H1 (cell line): ENCODE data around the gene PDIA5. TPM values are rescaled to one million over a fixed set of nuclear protein-coding genes. Genes with fewer than 3 reads are reported as not detected.

Experiments used
- CTCF ChIA-PET: fragments of 300-600 bp; sonication (Branson Sonifier 250); formaldehyde crosslinking; loops from one replicate; lab custom pipeline; 2021; ENCODE audit not compliant: partially characterized antibody; lab: Charles Lee
- POLR2A ChIA-PET: fragments of 300-600 bp; sonication (Branson Sonifier 250); formaldehyde crosslinking; loops from one replicate; lab custom pipeline; 2021; ENCODE audit warnings: inconsistent platforms; ENCODE audit not compliant: partially characterized antibody; lab: Charles Lee
- DNase-seq, 2 experiments: peaks; one replicate each; pipeline versions ENCODE4 v3.0.0 to v3.0.0-alpha.2; 2010 to 2022; ENCODE audit warnings: low spot score in 2 of 2, low read depth in 1 of 2, mixed read lengths in 1 of 2
- FAIRE-seq: peaks from 2 replicates; lab custom pipeline; 2011; peaks lifted over from hg19 to GRCh38; lab: Jason Lieb, UNC
- H2AFZ ChIP-seq: 2 replicates; pipeline ENCODE4 v1.8.1; 2012; ENCODE audit warnings: low read length, inconsistent platforms
- H2AK5ac ChIP-seq: 2 replicates; pipeline ENCODE4 v1.6.1; 2013; ENCODE audit warnings: low read depth, low read length
- H2BK120ac ChIP-seq: replicated peaks from 2 replicates; pipeline ENCODE3; 2013; ENCODE audit warnings: low read depth, low read length, inconsistent platforms
- H2BK12ac ChIP-seq: 2 replicates; pipeline ENCODE4 v1.6.1; 2013; ENCODE audit warnings: low read depth, low read length
- H2BK15ac ChIP-seq: 2 replicates; pipeline ENCODE4 v1.6.1; 2013; ENCODE audit warnings: low read length
- H2BK20ac ChIP-seq: 2 replicates; pipeline ENCODE4 v1.6.1; 2013; ENCODE audit warnings: low read length
- H2BK5ac ChIP-seq: 2 replicates; pipeline ENCODE4 v1.6.1; 2013; ENCODE audit warnings: low read depth, low read length
- H3K14ac ChIP-seq: 2 replicates; pipeline ENCODE4 v1.6.1; 2013; ENCODE audit warnings: inconsistent platforms; ENCODE audit not compliant: insufficient read length
- H3K18ac ChIP-seq: 2 replicates; pipeline ENCODE4 v1.6.1; 2013; ENCODE audit warnings: low read length; ENCODE audit errors: extremely low read depth
- H3K23ac ChIP-seq: 2 replicates; pipeline ENCODE4 v1.6.1; 2013; ENCODE audit warnings: inconsistent platforms; ENCODE audit not compliant: insufficient read length
- H3K23me2 ChIP-seq: 2 replicates; pipeline ENCODE4 v1.6.1; 2013; ENCODE audit warnings: low read depth, low read length
- H3K27ac ChIP-seq: 2 replicates; pipeline ENCODE4 v1.6.1; 2011; ENCODE audit warnings: low read depth, low read length, inconsistent platforms
- H3K27me3 ChIP-seq, 4 experiments: replicated peaks in 1 of 4; 1 replicate in 1 of 4; 2 replicates in 3 of 4; pipeline versions ENCODE4 v1.6.1 to v1.8.1; 2011 to 2013; ENCODE audit warnings: low read length in 3 of 4, mild to moderate bottlenecking in 3 of 4, inconsistent platforms in 2 of 4, mixed read lengths in 2 of 4, moderate library complexity in 1 of 4; ENCODE audit not compliant: control insufficient read depth in 3 of 4, insufficient read depth in 3 of 4; ENCODE audit errors: extremely low read depth in 1 of 4
- H3K36me3 ChIP-seq, 4 experiments: 2 replicates each; pipeline versions ENCODE4 v1.6.1 to v1.8.1; 2011 to 2013; ENCODE audit warnings: mild to moderate bottlenecking in 4 of 4, low read length in 3 of 4, moderate library complexity in 2 of 4, control low read depth in 1 of 4, inconsistent platforms in 1 of 4; ENCODE audit not compliant: insufficient read depth in 4 of 4, control insufficient read depth in 2 of 4
- H3K4ac ChIP-seq: replicated peaks from 2 replicates; pipeline ENCODE3; 2013; ENCODE audit warnings: low read length, low read depth, mixed read lengths, inconsistent platforms; ENCODE audit not compliant: insufficient read length
- H3K4me1 ChIP-seq, 4 experiments: replicated peaks in 1 of 4; 1 replicate in 1 of 4; 2 replicates in 3 of 4; pipeline versions ENCODE4 v1.6.1 to v1.8.1; 2011 to 2013; ENCODE audit warnings: low read length in 3 of 4, inconsistent platforms in 2 of 4, mixed read lengths in 1 of 4; ENCODE audit not compliant: insufficient read depth in 4 of 4, control insufficient read depth in 3 of 4
- H3K4me2 ChIP-seq, 2 experiments: 2 replicates each; pipeline versions ENCODE4 v1.6.1 to v1.8.1; 2011 to 2013; ENCODE audit warnings: low read depth in 2 of 2, low read length in 2 of 2, control low read depth in 1 of 2, inconsistent platforms in 1 of 2, mild to moderate bottlenecking in 1 of 2; ENCODE audit not compliant: insufficient read depth in 1 of 2
- H3K4me3 ChIP-seq, 4 experiments: fragments of 200-600, 300-600 bp in 1 of 4; sonication (generic), shearing (Covaris generic), sonication (Bioruptor Twin) in 1 of 4; 2 replicates each; pipeline versions ENCODE4 v1.5.1 to v1.8.1; 2011 to 2016; ENCODE audit warnings: low read length in 4 of 4, low read depth in 3 of 4, control low read depth in 2 of 4, inconsistent platforms in 2 of 4, mild to moderate bottlenecking in 2 of 4, mixed read lengths in 1 of 4, moderate library complexity in 1 of 4; ENCODE audit not compliant: insufficient read depth in 2 of 4; ENCODE audit errors: extremely low read depth in 1 of 4
- H3K56ac ChIP-seq: replicated peaks from 2 replicates; pipeline ENCODE3; 2013; ENCODE audit warnings: low read depth, mild to moderate bottlenecking, mixed read lengths, low read length, inconsistent platforms; ENCODE audit not compliant: insufficient read length
- H3K79me1 ChIP-seq: 2 replicates; pipeline ENCODE4 v1.6.1; 2013; ENCODE audit warnings: low read depth, low read length, control low read depth
- H3K79me2 ChIP-seq, 2 experiments: 2 replicates each; pipeline versions ENCODE4 v1.6.1 to v1.8.1; 2012 to 2013; ENCODE audit warnings: low read length in 2 of 2, mild to moderate bottlenecking in 2 of 2, inconsistent platforms in 1 of 2; ENCODE audit not compliant: insufficient read depth in 2 of 2, control insufficient read depth in 1 of 2
- H3K9ac ChIP-seq, 4 experiments: replicated peaks in 1 of 4; 1 replicate in 1 of 4; 2 replicates in 3 of 4; pipeline versions ENCODE4 v1.6.1 to v1.8.1; 2011 to 2013; ENCODE audit warnings: low read depth in 3 of 4, low read length in 3 of 4, control low read depth in 2 of 4, mild to moderate bottlenecking in 2 of 4, moderate library complexity in 2 of 4, inconsistent platforms in 1 of 4; ENCODE audit errors: extremely low read depth in 1 of 4
- H3K9me3 ChIP-seq, 2 experiments: 2 replicates each; pipeline versions ENCODE4 v1.6.1 to v1.8.1; 2012 to 2013; ENCODE audit warnings: mild to moderate bottlenecking in 2 of 2, moderate library complexity in 2 of 2, control low read depth in 1 of 2, inconsistent platforms in 1 of 2, low read depth in 1 of 2, low read length in 1 of 2, mixed read lengths in 1 of 2; ENCODE audit not compliant: insufficient read depth in 2 of 2
- H4K20me1 ChIP-seq, 2 experiments: replicated peaks in 1 of 2; 2 replicates each; pipeline versions ENCODE3 to v1.8.1; 2011 to 2013; ENCODE audit warnings: inconsistent platforms in 2 of 2, low read length in 2 of 2, mild to moderate bottlenecking in 1 of 2; ENCODE audit not compliant: insufficient read depth in 2 of 2, control insufficient read depth in 1 of 2
- H4K5ac ChIP-seq: 2 replicates; pipeline ENCODE4 v1.6.1; 2013; ENCODE audit warnings: low read length, low read depth, mixed read lengths, inconsistent platforms; ENCODE audit not compliant: insufficient read length
- H4K8ac ChIP-seq: 2 replicates; pipeline ENCODE4 v1.8.0; 2013; ENCODE audit warnings: mild to moderate bottlenecking, moderate library complexity, low read length, inconsistent platforms; ENCODE audit not compliant: insufficient read depth; ENCODE audit errors: extremely low read depth
- H4K91ac ChIP-seq: replicated peaks from 2 replicates; pipeline ENCODE3; 2013; ENCODE audit warnings: low read length, mixed read lengths, inconsistent platforms; ENCODE audit not compliant: insufficient read length
- CHD2 ChIP-seq: IDR thresholded peaks from 2 replicates; pipeline ENCODE4 v1.6.1; 2012; ENCODE audit warnings: low read length, improper control_type of control experiment
- PHF8 ChIP-seq: fragments of 200-600 bp; sonication (generic); conservative IDR thresholded peaks from 2 replicates; pipeline ENCODE4 v1.7.1; 2012; ENCODE audit warnings: low read depth, mild to moderate bottlenecking, inconsistent platforms, low read length, moderate library complexity
- POLR2AphosphoS5 ChIP-seq: IDR thresholded peaks from 2 replicates; pipeline ENCODE4 v1.6.1; 2011; ENCODE audit warnings: low read depth, low read length
- RAD21 ChIP-seq, 2 experiments: IDR thresholded peaks in 1 of 2; conservative IDR thresholded peaks in 1 of 2; 2 replicates each; pipeline ENCODE4 v1.6.1; 2011; ENCODE audit warnings: low read depth in 2 of 2, low read length in 2 of 2, improper control_type of control experiment in 1 of 2, inconsistent platforms in 1 of 2, mild to moderate bottlenecking in 1 of 2, moderate library complexity in 1 of 2
- RNF2 ChIP-seq: fragments of 200-900, 300-1000 bp; sonication (generic); IDR thresholded peaks from 2 replicates; pipeline ENCODE4 v1.7.1; 2016; ENCODE audit warnings: borderline replicate concordance, low read depth, mild to moderate bottlenecking, antibody characterized with exemption, low read length; ENCODE audit not compliant: poor library complexity, severe bottlenecking; ENCODE audit errors: missing control alignments
- SIN3A ChIP-seq, 2 experiments: IDR thresholded peaks in 1 of 2; conservative IDR thresholded peaks in 1 of 2; 2 replicates each; pipeline ENCODE4 v1.6.1; 2011 to 2012; ENCODE audit warnings: low read length in 2 of 2, improper control_type of control experiment in 1 of 2, low read depth in 1 of 2, mild to moderate bottlenecking in 1 of 2
- YY1 ChIP-seq: IDR thresholded peaks from 2 replicates; pipeline ENCODE4 v1.6.1; 2011; ENCODE audit warnings: low read depth, mild to moderate bottlenecking, low read length
- WGBS, 2 experiments: shearing (Covaris generic) in 1 of 2; methylation state at CpG; one replicate each; pipeline versions ENCODE4 v1.1.6 to v1.1.7; 2013 to 2015; ENCODE audit warnings: low lambda C conversion rate in 2 of 2, mixed read lengths in 2 of 2, inconsistent platforms in 1 of 2, low coverage in 1 of 2, missing lambda C conversion rate in 1 of 2; ENCODE audit not compliant: insufficient replicate concordance in 2 of 2, insufficient coverage in 1 of 2, insufficient read length in 1 of 2; ENCODE audit errors: extremely low coverage in 1 of 2, missing lambda C conversion rate in 1 of 2; 5-methylcytosine and 5-hydroxymethylcytosine counted together
- polyA plus RNA-seq, 7 experiments: library from polyadenylated mRNA; depleted of rRNA in 3 of 7; stranded (reverse) in 5 of 7; unstranded in 2 of 7; fragments of >200 nt in 5 of 7; fragments of 200-250 nt in 2 of 7; gene quantifications; 1 replicate in 5 of 7; 2 replicates in 1 of 7; 4 replicates in 1 of 7; pipeline versions ENCODE4 v1.2.1 to v1.2.3, GENCODE V29; 2011 to 2013; ENCODE audit warnings: missing spikeins in 2 of 7, mixed read lengths in 2 of 7
- total RNA-seq: library from RNA; stranded (reverse); fragmentation: NEBNext Ultra II Directional; extraction: Animal tissue kit (Norgen Biotek cat#: 25700); gene quantifications from 2 replicates; pipeline ENCODE4 v1.2.1, GENCODE V29; 2021
- TF ChIP-seq, protein P1 (sequence below): IDR thresholded peaks from 2 replicates; pipeline ENCODE4 v1.6.1; 2012; ENCODE audit warnings: low read length, inconsistent platforms

Gene PDIA5
- total and polyA plus RNA-seq, 2 of the 8 experiments (the other 6 are each of a cell fraction or from before 2014, with no cell fraction given) = 18.2 to 32.8 TPM

DNA sequence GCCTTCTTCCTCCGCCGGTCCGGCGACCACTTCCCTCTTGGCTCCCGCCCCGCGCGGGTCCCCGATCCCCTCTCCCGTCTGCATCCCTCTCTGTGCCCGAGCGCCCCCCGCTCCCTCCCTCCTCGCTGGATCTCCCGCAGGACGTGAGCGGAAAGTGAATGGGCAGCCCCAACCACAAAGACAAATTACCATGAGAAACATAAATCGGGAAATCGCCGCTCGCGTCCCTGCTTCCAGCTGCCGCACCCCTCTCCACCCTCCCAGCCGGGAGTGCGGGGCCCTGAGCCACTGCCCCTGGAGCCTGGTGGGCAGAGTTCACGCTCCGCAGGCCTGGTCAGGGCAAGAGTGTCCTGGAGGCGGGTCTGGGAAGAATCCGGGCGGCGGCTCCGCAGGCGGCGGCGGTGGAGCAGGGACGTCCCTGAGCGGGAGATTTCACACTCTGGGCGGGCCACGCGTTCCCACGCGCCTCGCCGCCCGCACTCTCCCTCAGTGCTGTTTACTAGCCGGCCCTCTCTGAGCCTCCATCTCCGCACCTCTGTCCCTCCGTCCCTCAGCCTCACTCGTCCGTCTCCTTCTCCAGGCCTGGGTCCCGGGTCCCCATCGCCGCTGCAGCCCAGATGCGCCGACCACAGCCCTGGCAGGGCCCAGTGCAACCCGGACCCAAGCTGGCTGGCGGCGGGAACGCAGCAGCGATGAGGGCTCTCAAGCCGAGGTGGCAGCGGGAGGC, 40.1 kb upstream of the PDIA5 start:
- no peaks in the 10 kb centered on the region for H3K9me3 ChIP-seq
- H3K4me1 ChIP-seq = peaks cover 5 to 31% (median 19%) of the 10 kb centered on the region in 4 experiments; a peak in 6 of 7 replicates
- peak overlapping the region; percentile 20 for H4K5ac ChIP-seq
- H2BK12ac ChIP-seq = peak overlapping the region; percentile 64; the same call in 1 of the 2 replicates
- H2BK120ac ChIP-seq = no peak overlapping the region
- H3K23ac ChIP-seq = no peak overlapping the region
- H2AFZ ChIP-seq = no peak overlapping the region
- DNase-seq (peak in 1 of 2 experiments; percentile 87), FAIRE-seq (no peak)
- H3K4ac ChIP-seq = no peak overlapping the region
- H4K91ac ChIP-seq = peak overlapping the region; percentile 70
- WGBS, 2 experiments = 1% methylated on average over 48 of the region's 62 CpGs; no CpG with 5 or more reads in 1 of the 2 experiments
- H3K14ac ChIP-seq = no peak overlapping the region
- H3K23me2 ChIP-seq = peaks cover 21% of the 10 kb centered on the region
- H3K9ac ChIP-seq = peak overlapping the region; percentile 14 to 52 (median 28); a peak in 6 of 7 replicates
- H3K4me3 ChIP-seq = peak overlapping the region; percentile 76 to 90 (median 82)
- peak overlapping the region; percentile 62; the same call in 1 of the 2 replicates for H2BK5ac ChIP-seq
- H3K79me1 ChIP-seq = no peaks in the 10 kb centered on the region
- peak overlapping the region; percentile 34 for H3K56ac ChIP-seq
- peaks cover 0 to 18% of the 10 kb centered on the region in 2 experiments; a peak in 2 of 4 replicates for H3K79me2 ChIP-seq
- H4K20me1 ChIP-seq = peaks cover 0 to 1% of the 10 kb centered on the region in 2 experiments
- no peak overlapping the region for H2AK5ac ChIP-seq
- CTCF ChIA-PET = interaction anchor here (0.8 to 9.4 kb wide), 21 partner anchors 10 to 422 kb away, joined by 3 to 151 read pairs (median 4); partner anchors contain the start of gene ADCY5
- H3K4me2 ChIP-seq = peak overlapping the region; percentile 90 to 97
- peak overlapping the region; percentile 49; the same call in 1 of the 2 replicates for H2BK15ac ChIP-seq
- peak overlapping the region; percentile 58; the same call in 1 of the 2 replicates for H4K8ac ChIP-seq
- POLR2A ChIA-PET = interaction anchor here (0.6 to 1.8 kb wide), 10 partner anchors 20 to 105 kb away, joined by 3 to 6 read pairs (median 3); no protein-coding TSS in a partner anchor
- H3K27ac ChIP-seq = no peak overlapping the region
- H3K18ac ChIP-seq = peak overlapping the region; percentile 96
- H3K36me3 ChIP-seq = no peaks in the 10 kb centered on the region
- H2BK20ac ChIP-seq = no peak overlapping the region
- H3K27me3 ChIP-seq = peaks cover 0 to 18% (median 10%) of the 10 kb centered on the region in 4 experiments; a peak in 5 of 7 replicates
- TF ChIP-seq SIN3A (conservative IDR thresholded peaks at IDR 0.05 in 1 of 2, IDR thresholded peaks at IDR 0.05 in 1 of 2; ENCODE audit: low read depth in 1 of 2, low read length in 2 of 2) (0 out of 4 replicates have a peak, but pooled peaks have one; percentile 5 to 11), YY1 (no peak), POLR2AphosphoS5 (no peak), RAD21 (IDR thresholded peaks at IDR 0.05 in 1 of 2, conservative IDR thresholded peaks at IDR 0.05 in 1 of 2; ENCODE audit: low read depth in 2 of 2, low read length in 2 of 2) (peak in 1 of 2 experiments; percentile 19; a peak in 1 of 4 replicates), RNF2 (no peak), PHF8 (peak; percentile 58), CHD2 (no peak)
- TF ChIP-seq, protein P1, sequence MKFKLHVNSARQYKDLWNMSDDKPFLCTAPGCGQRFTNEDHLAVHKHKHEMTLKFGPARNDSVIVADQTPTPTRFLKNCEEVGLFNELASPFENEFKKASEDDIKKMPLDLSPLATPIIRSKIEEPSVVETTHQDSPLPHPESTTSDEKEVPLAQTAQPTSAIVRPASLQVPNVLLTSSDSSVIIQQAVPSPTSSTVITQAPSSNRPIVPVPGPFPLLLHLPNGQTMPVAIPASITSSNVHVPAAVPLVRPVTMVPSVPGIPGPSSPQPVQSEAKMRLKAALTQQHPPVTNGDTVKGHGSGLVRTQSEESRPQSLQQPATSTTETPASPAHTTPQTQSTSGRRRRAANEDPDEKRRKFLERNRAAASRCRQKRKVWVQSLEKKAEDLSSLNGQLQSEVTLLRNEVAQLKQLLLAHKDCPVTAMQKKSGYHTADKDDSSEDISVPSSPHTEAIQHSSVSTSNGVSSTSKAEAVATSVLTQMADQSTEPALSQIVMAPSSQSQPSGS = no peak
